ENCODE data around the gene NDUFAF8.

The NDUFAF8 gene

GRCh38 chr17:81253358-81254131, 14.4 kb downstream of the NDUFAF8 start:
- peak; percentile 66 for DNase-seq

- no peak for DNase-seq
Measured at GRCh38 chr17:81254955-81255717, 16.0 kb downstream of the NDUFAF8 start.

- no peak for DNase-seq
Measured at GRCh38 chr17:81256616-81257015, 17.5 kb downstream of the NDUFAF8 start.

- no peak for DNase-seq
Measured at GRCh38 chr17:81257533-81257932, 18.4 kb downstream of the NDUFAF8 start.

GRCh38 chr17:81258292-81258691, 19.2 kb downstream of the NDUFAF8 start:
- DNase-seq: no peak

- DNase-seq: no peak
Measured at GRCh38 chr17:81259058-81259605, 20.0 kb downstream of the NDUFAF8 start.

- no peak for DNase-seq
Measured at GRCh38 chr17:81260171-81260570, 21.1 kb downstream of the NDUFAF8 start.

- DNase-seq: no peak
Measured at GRCh38 chr17:81260641-81261040, 21.5 kb downstream of the NDUFAF8 start.

GRCh38 chr17:81261096-81261495, 22.0 kb downstream of the NDUFAF8 start:
- DNase-seq: no peak

GRCh38 chr17:81261582-81262336, 22.6 kb downstream of the NDUFAF8 start:
- no peak for DNase-seq

GRCh38 chr17:81263371-81264181, 24.5 kb downstream of the NDUFAF8 start:
- no peak for DNase-seq

- DNase-seq: no peak
Measured at GRCh38 chr17:81264640-81265039, 25.5 kb downstream of the NDUFAF8 start.

GRCh38 chr17:81265576-81265975, 26.5 kb downstream of the NDUFAF8 start:
- no peak for DNase-seq

GRCh38 chr17:81267390-81268067, 28.4 kb downstream of the NDUFAF8 start:
- DNase-seq: no peak

GRCh38 chr17:81270279-81270678, 31.2 kb downstream of the NDUFAF8 start:
- no peak for DNase-seq

GRCh38 chr17:81271226-81271625, 32.1 kb downstream of the NDUFAF8 start:
- no peak for DNase-seq

- DNase-seq: no peak
Measured at GRCh38 chr17:81272616-81273015, 33.5 kb downstream of the NDUFAF8 start.

- DNase-seq: no peak
Measured at GRCh38 chr17:81273698-81274470, 34.8 kb downstream of the NDUFAF8 start.

- no peak for DNase-seq
Measured at GRCh38 chr17:81274471-81274855, 35.3 kb downstream of the NDUFAF8 start.

- DNase-seq: no peak
Measured at GRCh38 chr17:81276781-81277180, 37.7 kb downstream of the NDUFAF8 start.

- DNase-seq: no peak
Measured at GRCh38 chr17:81277421-81277820, 38.3 kb downstream of the NDUFAF8 start.
